Stimulated activated CD4-positive, alpha-beta T cell treated with anti-CD3 and anti-CD28 coated beads, Interleukin-1b, Interleukin-23, amount 100 ng/mL, for 4 hours (primary cell): ENCODE results near the gene ZNF484.
"Not testable (repeated sequence)": the region's sequence is repeated elsewhere in the genome, so short reads cannot be mapped to it uniquely, and the experiment has no call there.

Experiments used
- DNase-seq, 2 donors: peaks; one replicate each; pipeline ENCODE4 v3.0.0-alpha.2; 2020; ENCODE audit warnings: low read depth in 2 of 2

The ZNF484 gene

DNA sequence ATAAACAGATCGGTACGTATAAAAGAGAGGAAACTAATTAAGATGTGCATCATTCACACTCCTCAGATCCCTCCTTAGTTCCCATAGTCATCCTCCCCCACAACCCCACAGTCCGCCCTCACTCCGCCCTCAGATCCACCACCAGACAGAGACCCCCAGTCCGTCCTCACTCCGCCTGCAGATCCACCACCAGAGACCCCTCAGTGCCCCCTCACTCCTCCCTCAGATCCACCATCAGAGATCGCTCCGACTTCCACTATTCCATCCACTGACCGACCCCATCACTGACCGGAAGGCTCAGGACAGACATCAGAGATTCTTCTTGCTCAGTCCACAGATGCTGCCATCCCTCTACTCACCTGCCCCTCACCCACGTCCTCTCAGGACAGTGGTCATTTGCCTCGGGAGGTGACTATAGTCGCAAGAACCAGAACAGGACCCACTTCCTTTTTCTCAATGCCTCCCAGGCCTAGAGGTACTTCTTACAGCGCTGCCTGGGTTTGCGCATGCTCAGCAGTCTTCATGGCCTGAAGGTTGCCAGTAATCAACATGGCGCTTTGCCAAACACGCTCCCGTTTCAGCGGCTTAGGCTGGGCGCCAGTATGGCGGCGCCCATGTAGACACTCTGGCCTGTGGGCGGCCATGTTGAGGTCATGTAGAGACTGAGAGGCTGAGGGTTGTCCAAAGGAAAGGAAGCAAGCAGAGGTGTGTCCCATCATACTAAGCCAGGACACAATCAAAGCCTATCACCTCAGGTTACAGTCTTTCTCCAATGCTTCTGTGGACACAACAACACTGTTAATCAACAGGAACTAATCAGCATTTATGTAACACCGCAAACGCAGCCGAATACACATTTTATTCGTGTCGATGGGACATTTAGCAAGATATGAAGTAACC is at the start of gene ZNF484:
Gene ZNF484, minus strand, starts transcription at position 508 of the 900 bp plus-strand sequence. CDS start 3,009 bp downstream, outside the sequence.
- peak; percentile 89 to 97 for DNase-seq

DNA sequence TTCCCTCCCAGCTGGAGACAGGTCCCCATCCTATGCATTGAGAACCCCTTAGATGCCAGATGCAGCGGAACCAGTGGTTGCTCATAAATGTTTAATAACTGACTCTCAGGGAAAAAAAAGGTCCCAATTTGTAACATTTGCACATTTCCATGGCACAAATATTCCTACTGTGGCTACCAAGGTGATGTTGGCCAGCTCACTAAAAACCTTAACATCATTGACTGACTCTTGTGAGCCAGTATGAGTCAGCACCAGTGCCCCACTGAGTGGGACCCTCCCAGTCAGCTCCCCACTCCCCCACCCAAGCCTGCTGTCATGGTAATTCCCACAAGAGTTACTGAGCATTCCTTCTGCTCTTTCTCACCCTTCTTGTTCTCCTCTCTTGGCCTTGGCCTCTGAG is 42.6 kb upstream of the ZNF484 start:
- no peak for DNase-seq

DNA sequence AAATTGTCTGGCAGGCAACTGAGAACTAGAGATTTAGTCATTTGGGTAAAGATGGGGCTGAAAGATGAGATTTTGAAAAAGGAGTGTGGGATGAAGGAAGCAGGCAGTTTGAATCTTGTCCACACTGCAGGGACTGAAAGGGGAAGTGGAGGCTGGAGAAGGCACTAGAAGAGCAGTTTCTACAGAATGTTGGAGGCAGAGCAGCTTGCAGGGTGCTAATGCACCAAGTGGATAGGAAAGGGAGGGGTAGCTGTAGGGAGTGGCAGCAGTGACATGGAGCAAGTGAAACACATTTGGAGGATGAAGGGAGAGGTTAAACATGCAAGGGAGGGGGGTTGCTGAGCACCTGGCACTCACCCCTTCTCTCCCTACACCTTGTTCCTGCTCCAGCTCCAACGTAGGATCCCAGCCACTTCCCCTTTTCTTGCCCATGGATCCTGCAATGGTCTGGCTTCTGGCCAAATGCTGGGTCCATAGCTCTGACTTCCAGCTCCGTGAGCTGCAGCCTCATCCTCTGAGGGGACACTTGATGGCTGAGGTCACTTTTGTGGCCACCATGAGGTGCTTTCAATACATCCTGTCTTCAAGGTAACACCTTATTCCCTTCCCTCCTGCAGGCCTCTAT is 39.5 kb upstream of the ZNF484 start:
- no peak for DNase-seq

DNA sequence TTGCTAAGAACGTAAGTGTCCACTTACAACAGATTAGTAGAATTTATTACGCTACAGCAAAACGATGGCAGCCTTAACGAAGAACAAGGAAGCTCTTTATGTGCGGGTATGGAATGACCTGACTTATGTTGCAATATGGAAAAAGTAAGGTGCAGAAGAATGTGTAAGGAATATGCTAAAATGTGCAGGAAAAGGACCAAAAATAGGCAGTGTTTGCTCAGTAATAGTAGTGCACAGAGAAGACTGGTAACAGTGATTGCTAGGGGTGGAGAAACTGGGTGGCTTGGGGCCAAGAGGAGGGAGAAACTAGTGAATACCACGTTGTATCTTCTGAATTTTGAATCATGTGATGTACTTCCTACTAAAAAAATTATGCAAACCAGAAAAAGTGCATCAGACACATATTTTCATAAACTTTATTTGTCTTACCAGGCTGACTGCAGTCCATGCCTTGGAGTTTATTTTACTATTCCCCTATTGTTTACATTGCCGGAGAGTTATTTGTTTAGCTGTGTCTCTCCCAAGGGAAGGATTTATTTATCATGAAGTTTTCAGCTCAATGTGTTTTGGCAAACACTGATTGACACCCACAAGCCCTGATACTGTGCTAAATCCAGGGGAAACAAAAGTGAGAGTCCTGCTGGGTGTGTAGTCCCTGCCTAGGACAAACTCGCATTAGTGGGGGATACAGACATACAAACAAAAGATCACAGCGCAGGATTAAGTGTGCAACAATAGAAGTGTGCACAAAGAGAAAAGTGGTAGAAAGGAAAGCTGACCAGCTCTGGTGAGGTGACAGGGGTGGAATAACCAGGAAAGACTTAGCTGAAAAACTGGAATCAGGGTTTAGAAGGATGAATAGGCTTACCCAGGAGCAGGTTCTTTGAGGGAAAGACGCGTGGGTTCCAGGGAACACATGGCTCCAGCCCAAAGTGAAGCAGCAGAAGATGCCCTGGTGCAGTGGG is 34.0 kb upstream of the ZNF484 start:
- no peak for DNase-seq

DNA sequence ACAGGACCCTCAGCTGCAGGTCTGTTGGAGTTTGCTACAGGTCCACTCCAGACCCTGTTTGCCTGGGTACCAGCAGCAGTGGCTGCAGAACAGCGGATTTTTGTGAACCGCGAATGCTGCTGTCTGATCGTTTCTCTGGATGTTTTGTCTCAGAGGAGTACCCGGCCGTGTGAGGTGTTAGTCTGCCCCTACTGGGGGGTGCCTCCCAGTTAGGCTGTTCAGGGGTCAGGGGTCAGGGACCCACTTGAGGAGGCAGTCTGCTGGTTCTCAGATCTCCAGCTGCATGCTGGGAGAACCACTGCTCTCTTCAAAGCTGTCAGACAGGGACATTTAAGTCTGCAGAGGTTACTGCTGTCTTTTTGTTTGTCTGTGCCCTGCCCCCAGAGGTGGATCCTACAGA is 27.3 kb upstream of the ZNF484 start:
- not testable (repeated sequence) for DNase-seq

DNA sequence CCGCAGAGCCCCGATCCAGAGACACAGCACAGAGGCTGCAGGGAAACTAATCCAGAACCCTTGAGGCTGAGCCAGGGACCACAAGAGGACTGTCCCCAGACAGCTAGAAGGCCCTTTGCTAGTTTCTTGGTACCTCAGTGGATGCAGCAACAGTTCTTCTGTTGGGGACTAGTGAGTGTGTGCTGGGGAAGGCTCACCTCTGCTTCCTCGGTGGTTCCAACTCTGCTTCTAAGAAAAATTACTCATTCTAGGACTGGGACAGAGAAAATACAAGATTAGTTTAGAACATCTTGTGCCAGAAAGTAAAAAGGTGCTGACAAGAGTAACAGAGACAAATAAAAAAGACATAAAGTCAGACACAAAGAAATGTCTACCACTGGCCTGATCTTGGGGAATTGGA is 19.5 kb upstream of the ZNF484 start:
- no peak for DNase-seq

DNA sequence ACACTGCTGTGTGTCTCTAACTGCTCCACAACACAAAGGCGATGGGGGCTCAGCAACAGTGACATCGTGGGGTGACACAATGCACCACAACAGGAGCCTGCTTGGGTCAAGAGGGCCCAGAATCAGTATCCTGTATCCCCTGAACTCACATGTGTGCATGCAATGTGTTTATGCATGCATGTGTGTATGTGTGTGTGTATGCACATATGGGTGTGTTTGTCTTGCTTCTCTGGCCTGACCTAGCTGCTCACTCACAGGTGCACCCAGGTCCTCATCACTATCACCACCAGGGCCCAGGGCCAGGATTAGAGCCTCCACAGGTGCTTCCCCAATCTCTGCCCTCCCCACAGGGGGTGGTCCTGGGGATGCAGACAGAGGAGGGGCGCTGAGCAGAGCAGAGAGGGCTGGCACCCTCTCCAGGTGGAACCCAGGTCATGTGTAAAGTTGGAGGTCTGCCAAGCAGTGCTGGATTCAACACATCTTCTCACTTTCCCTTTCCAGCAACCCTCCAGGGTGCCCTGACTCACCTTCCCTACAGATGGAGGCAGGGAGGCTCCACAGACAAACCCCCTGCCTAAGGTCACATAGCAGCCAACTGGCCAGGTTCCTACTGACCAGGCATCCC is 18.1 kb upstream of the ZNF484 start:
- DNase-seq = no peak

DNA sequence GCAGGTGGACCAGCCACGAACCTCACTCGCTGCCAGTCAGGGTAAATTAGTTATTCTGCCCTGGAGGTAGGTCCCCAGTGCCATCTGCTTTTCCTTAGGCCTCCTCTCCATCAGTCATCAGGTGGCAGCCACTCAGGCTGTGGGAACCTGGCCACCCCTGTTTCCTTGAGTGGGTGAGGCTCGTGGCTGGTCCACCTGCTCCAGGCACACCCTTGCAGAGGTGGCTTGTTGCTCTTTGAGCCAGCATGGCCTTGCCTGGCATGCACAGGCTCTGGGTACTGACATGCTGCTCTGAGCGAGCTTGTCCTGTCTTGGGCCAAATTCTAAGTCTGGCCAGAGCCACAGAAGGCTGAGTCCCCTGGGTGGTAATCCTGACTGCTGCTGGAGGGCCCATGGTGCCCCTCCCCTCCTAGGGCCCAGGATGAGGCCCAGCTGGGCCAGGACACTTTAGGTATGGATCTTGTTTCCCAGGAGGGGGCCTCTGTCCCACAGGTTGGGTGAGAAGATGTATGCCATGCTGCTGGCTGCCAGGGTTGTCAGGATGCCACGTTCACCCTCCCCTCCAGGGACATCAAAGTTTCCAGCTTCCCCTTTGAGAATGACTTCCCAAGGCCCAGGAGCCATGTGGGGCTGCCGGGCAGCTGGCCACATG is 17.0 kb upstream of the ZNF484 start:
- DNase-seq = no peak

DNA sequence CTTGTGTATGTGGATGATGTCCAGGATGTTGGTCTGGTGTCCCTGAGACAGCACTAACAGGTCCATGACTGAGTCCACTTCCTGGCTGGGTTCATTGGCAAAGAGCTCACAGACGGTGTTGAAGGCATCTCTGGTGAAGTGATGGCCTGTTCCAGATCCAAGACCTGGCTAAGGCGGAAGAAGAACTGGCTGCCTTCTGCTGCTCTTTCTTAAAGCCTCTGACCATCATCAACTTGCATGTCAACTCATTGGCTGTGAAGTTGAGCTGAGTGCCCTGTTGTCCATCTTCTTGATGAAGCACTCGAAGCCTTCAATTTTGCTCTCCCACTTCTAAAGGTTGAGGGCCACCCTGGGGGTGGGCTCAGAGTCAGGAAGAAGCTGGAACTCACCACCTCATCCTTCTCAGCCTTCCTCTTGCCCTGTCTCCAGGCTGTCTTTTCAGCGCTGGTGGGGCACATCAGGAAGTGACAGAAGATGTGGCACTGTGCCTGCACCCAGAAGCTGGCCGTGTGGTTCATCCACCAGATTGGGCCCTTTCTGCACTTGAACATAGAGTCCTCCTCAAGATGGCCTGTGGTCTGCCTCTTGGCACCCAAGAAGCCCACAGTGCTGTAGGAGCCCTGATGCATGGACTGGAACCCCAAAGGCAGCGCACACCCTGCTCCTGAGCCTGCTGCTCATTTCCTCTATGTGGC is 16.2 kb upstream of the ZNF484 start:
- not testable (repeated sequence) for DNase-seq

DNA sequence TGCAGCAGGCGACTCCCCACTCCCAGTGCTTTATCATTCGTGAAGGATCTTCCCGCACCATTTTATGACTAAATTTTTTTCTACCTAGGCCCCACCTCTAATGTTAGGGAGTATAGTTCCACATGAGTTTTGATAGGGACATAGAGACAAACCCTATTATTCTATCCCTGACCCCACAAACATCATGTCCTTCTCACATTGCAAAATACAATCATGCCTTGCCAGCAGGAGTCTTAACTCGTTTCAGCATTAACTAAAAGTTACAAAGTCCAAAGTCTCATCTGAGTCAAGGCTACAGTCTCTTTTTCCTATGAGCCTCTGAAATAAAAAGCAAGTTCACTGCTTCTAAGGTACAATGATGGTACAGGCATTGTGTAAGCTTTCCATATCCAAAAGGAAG is 14.4 kb upstream of the ZNF484 start:
- DNase-seq = not testable (repeated sequence)

DNA sequence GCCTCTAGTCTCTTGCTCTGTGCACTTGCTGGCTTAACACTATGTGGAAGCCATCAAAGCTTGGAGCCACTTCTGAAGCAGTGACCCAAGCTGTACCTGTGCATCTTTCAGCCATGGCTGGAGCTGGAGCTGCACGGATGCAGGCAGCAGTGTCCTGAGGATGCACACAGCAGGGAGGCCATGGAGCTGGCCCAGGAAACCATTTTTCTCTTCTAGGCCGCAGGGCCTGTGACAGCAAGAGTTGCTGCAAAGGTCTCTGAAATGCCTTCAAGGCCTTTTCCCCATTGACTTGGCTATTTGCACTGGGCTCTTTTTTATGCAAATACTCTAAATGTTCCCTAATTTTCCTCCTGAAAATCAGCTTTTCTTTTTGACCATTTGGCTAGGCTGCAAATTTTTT is 12.9 kb upstream of the ZNF484 start:
- no peak for DNase-seq

DNA sequence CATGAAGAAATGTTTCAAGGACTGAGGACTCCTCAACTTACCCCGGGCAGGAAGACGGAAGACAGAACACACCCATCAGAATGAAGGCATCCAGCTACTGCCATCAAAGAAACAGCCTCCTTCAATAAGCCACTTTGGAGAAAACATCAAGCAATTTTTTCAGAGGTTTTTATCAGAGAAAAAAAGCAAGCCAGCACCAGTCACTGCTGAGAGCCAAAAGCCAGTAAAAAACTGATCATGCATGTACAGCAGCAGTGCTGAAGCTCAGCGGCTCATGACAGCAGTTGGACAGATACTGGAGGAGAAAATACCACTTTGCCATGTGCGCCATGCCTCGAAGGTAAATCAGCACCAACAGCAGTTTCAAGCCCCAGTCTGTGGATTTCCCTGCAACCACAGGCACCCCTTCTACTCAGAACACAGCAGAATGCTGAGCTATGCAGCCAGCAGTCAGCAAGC is 10.1 kb upstream of the ZNF484 start:
- no peak for DNase-seq

DNA sequence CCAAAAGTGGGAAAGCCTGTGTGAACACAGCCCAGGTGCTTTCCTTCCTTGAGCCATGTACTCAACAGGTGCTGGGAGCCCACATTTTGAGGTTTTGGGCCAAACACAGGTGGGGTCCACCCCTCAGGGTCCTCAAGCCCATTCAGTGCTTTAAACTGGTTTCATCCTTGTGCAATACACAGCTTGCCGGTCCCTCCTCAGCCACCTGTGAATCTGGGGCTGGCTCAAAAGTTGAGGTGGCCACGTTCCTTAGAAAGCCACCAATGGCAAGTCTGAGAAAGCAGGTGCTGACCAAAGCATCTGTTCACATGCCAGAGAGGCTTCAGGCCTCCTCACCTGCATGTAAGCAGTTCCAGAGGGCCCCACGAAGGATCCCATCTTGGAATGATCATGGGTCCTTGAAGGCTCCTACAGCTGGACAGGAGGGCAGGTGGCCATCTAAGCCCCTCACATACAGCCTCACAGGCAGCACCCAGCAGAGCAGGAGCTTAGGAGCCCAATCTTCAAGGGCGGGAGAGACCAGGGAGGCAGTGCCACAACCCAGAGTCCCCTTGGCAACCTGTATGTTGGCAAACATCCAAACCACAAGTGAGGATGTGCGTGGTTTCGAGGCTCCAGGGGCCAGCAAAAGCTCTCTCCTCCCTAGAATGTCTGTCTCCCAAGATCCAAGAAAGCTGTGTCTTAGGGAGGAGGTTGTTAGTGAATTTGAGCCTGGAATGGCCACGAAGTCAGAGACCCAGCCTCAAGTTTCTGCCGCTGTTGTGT is 9.2 kb upstream of the ZNF484 start:
- not testable (repeated sequence) for DNase-seq

DNA sequence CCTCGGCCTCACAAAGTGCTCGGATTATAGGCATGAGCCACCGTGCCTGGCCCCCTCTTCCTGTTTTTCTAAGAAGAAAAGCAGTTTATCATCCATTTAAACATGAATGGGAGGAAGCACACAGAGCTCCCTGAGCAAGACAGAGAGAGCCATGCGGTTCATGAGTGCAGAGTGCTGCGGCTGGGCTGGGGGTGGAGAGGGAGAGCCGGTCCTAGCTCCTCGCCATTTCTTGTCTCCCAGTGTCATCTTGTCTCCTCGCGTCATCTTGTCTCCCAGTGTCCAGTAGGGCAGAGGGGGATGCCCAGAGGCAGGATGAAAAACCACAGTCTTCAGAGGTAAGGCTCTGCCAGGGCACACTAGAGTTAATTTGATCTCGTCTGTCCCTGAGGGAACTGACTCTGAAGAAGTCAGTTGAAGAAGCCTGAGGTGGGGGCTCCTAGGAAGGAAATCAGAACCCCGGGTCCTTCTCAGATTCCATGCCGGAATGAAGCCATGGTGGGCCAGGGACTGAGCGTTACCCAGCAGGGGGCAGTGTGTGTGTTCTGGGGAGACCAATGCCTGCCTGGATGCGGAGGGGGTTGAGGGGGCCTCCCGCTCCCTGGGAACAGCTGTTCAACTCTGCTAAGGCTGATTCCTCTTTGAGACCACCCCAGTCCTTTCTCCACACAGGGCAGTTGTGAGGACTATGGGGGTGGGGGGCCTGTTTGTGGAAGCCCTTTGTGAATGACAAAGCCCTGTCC is 6.0 kb upstream of the ZNF484 start:
- DNase-seq = not testable (repeated sequence)

DNA sequence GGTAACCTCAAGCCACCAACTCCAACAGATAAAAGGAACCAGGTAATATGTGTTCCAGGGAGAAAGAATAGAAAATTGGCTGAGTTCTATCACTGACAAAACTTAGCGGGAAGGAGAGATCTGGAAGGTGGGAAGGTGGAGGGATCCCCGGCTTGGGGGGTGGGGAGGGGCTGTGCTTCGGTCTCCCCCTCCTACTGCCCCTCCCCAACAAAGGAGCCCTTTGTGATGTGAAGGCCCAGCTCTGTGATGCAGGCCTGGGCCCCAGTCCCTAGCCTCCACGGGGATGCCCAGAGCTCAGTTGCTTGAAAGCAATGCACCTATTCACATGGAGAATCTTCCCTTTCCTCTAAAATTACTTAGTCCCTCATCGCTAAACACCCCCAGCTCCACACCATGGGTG is 4.4 kb upstream of the ZNF484 start:
- no peak for DNase-seq

DNA sequence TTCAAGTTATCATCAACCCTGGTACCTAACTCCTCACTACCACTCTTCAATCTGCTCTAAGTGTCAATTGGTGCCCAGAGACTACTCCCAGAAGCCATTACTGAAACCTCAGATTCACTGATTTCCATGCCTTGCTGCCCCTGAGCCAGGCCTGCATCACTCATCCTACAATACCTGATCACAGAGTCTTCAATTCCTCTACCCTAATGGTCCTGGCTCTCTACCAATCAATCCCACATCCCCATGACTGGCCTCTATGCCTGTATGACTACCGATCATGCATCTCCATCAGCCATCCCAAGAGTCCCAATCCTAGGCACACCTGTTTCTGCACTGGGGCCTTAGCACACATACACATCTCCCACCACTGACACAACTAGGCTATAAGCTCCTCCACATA is 2.5 kb downstream of the ZNF484 start:
- DNase-seq = no peak

DNA sequence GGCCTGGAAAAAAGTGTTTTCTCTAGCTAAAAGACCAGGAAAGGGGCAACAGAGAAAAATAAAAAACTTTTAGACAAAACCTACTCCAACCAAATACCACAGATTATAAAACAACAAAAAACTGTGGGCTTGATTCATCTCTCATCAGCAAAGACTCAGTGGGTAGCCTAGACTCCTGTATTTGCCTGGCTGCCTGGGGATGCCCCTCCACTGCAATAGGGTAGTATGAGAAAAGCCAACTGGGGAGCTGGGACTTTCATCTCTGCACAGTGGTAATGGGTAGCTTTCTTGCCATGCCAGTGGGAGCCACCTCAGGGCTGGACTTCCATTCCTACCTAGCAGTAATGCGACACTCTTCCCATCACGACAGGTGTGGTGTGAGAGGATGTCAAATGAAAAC is 7.5 kb downstream of the ZNF484 start:
- no peak for DNase-seq

DNA sequence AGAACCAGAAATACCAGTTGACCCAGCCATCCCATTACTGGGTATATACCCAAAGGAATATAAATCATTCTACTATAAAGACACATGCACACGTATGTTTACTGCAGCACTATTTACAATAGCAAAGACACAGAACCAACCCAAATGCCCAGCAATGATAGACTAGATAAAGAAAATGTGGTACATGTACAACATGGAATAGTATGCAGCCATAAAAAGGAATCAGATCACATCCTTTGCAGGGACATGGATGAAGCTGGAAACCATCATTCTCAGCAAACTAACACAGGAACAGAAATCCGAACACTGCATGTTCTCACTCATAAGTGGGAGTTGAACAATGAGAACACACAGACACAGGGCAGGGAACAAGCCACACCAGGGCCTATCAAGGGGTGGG is 11.2 kb downstream of the ZNF484 start:
- DNase-seq = not testable (repeated sequence)

DNA sequence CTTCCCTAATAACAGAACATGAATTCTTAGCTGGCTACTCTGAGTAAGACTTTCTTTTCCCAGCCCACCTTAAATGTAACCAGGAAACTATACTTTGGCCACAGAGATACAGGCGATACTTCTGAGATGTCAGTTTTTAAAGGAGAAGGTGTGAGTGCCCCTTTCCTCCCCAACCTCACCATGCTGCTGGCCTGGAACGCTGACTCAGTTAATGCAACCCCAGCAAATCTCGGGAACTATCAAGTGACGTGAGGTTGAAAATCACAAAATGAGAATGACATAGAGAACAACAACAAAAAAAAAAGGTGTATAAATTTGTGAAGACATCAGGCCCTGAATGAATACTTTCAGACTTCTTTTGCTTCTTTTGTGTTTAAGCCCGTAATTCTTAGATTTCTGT is 13.7 kb downstream of the ZNF484 start:
- no peak for DNase-seq
